ENCODE measurements around the gene ECHDC3.

Gene ECHDC3

GRCh38 chr10:11810313-11810766, 68.2 kb downstream of the ECHDC3 start:
- no peaks in the 10 kb centered on the region for H3K79me2 ChIP-seq (ENCODE audit: insufficient read depth, low read length)
- H3F3A ChIP-seq (ENCODE audit: low read depth): no peaks in the 10 kb centered on the region
- TF ChIP-seq CTCF (conservative IDR thresholded peaks at IDR 0.05; ENCODE audit: low read length) (no peak), EZH2phosphoT487 (IDR thresholded peaks at IDR 0.05; ENCODE audit: borderline replicate concordance) (no peak)
- H3K9ac ChIP-seq (ENCODE audit: low read depth, low read length, poor library complexity, severe bottlenecking): no peak overlapping the region
- H3K4me2 ChIP-seq (ENCODE audit: low read depth, low read length, poor library complexity, severe bottlenecking): no peak overlapping the region
- no peak overlapping the region for H2AFZ ChIP-seq (ENCODE audit: low read length)
- H3K36me3 ChIP-seq (ENCODE audit: insufficient read depth, low read length): no peaks in the 10 kb centered on the region
- H3K27me3 ChIP-seq (ENCODE audit: insufficient read depth, low read length, poor library complexity, severe bottlenecking): no peaks in the 10 kb centered on the region
- no peaks in the 10 kb centered on the region for H4K20me1 ChIP-seq (ENCODE audit: insufficient read depth, low read length, poor library complexity, severe bottlenecking)
- H3K4me1 ChIP-seq (ENCODE audit: insufficient read depth, low read length, poor library complexity, severe bottlenecking): peaks cover 6% of the 10 kb centered on the region
- H3K9me3 ChIP-seq (ENCODE audit: insufficient read depth, low read depth, low read length): no peaks in the 10 kb centered on the region
- H3K9me2 ChIP-seq (replicated peaks; ENCODE audit: low read depth, low read length): no peaks in the 10 kb centered on the region
- H3K4me3 ChIP-seq (ENCODE audit: low read length, poor library complexity, severe bottlenecking): no peak overlapping the region

- Histone ChIP-seq H3K79me2 (ENCODE audit: insufficient read depth, low read length) (no peaks in the 10 kb centered on the region), H4K20me1 (ENCODE audit: insufficient read depth, low read length, poor library complexity, severe bottlenecking) (no peaks in the 10 kb centered on the region), H3K36me3 (ENCODE audit: insufficient read depth, low read length) (no peaks in the 10 kb centered on the region), H3K4me2 (ENCODE audit: low read depth, low read length, poor library complexity, severe bottlenecking) (no peak overlapping the region), H2AFZ (ENCODE audit: low read length) (no peak overlapping the region), H3K4me1 (ENCODE audit: insufficient read depth, low read length, poor library complexity, severe bottlenecking) (peaks cover 6% of the 10 kb centered on the region), H3K9me2 (replicated peaks; ENCODE audit: low read depth, low read length) (no peaks in the 10 kb centered on the region), H3F3A (ENCODE audit: low read depth) (no peaks in the 10 kb centered on the region), H3K9me3 (ENCODE audit: insufficient read depth, low read depth, low read length) (no peaks in the 10 kb centered on the region), H3K9ac (ENCODE audit: low read depth, low read length, poor library complexity, severe bottlenecking) (no peak overlapping the region), H3K27me3 (ENCODE audit: insufficient read depth, low read length, poor library complexity, severe bottlenecking) (no peaks in the 10 kb centered on the region), H3K4me3 (ENCODE audit: low read length, poor library complexity, severe bottlenecking) (no peak overlapping the region)
- TF ChIP-seq CTCF (conservative IDR thresholded peaks at IDR 0.05; ENCODE audit: low read length) (no peak), EZH2phosphoT487 (IDR thresholded peaks at IDR 0.05; ENCODE audit: borderline replicate concordance) (no peak)
Observed at GRCh38 chr10:11810973-11811372, 68.8 kb downstream of the ECHDC3 start.

- Histone ChIP-seq H3K9me3 (ENCODE audit: insufficient read depth, low read depth, low read length) (no peaks in the 10 kb centered on the region), H3K4me3 (ENCODE audit: low read length, poor library complexity, severe bottlenecking) (no peak overlapping the region), H3K27me3 (ENCODE audit: insufficient read depth, low read length, poor library complexity, severe bottlenecking) (no peaks in the 10 kb centered on the region), H4K20me1 (ENCODE audit: insufficient read depth, low read length, poor library complexity, severe bottlenecking) (no peaks in the 10 kb centered on the region), H3K4me2 (ENCODE audit: low read depth, low read length, poor library complexity, severe bottlenecking) (no peak overlapping the region), H3K79me2 (ENCODE audit: insufficient read depth, low read length) (no peaks in the 10 kb centered on the region), H3F3A (ENCODE audit: low read depth) (no peaks in the 10 kb centered on the region), H3K4me1 (ENCODE audit: insufficient read depth, low read length, poor library complexity, severe bottlenecking) (peaks cover 6% of the 10 kb centered on the region), H2AFZ (ENCODE audit: low read length) (no peak overlapping the region), H3K36me3 (ENCODE audit: insufficient read depth, low read length) (no peaks in the 10 kb centered on the region), H3K9me2 (replicated peaks; ENCODE audit: low read depth, low read length) (no peaks in the 10 kb centered on the region), H3K9ac (ENCODE audit: low read depth, low read length, poor library complexity, severe bottlenecking) (no peak overlapping the region)
- TF ChIP-seq CTCF (conservative IDR thresholded peaks at IDR 0.05; ENCODE audit: low read length) (no peak), EZH2phosphoT487 (IDR thresholded peaks at IDR 0.05; ENCODE audit: borderline replicate concordance) (no peak)
Observed at GRCh38 chr10:11813177-11813576, 71.0 kb downstream of the ECHDC3 start.

All from Loucy (cell line).